ENCODE measurements around the gene SLC49A3. TPM values are rescaled to one million over a fixed set of nuclear protein-coding genes. Genes with fewer than 3 reads are reported as not detected.

Gene SLC49A3
- total and polyA plus RNA-seq, 2 of the 8 experiments (the other 6 are each of a cell fraction or from before 2014, with no cell fraction given), result 5.0 to 8.8 TPM

DNA sequence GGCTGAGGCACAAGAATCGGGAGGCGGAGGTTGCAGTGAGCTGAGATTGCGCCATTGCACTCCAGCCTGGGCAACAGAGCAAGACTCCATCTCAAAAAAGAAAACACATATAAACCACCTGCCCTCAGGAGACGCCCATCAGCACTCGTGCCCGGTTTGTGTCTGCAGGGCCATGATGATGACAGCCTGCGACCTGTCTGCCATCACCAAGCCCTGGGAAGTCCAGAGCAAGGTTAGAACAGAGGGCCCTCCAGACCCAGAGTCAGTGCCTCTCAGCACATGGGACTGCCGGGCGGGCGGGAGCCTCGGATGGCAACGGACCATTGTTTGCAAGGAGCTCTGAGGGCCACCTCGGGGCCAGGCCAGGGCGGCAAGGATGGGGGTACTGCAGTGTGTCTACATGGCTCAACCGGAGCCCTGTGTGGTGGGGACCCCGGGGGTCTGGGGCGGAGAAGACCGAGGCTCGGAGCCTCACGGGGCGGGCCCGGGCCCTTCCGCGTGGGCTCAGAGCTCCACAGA is 24.2 kb downstream of the SLC49A3 start:
- H2AK5ac ChIP-seq (ENCODE audit: low read depth, low read length), result no peak overlapping the region
- no peak for DNase-seq (ENCODE audit: low read depth in 1 of 2, low spot score in 2 of 2)
- peaks cover 0 to 7% of the 10 kb centered on the region in 2 experiments for H4K20me1 ChIP-seq (replicated peaks in 1 of 2; ENCODE audit: control insufficient read depth in 1 of 2, insufficient read depth in 2 of 2, low read length in 2 of 2)
- H3K9me3 ChIP-seq (ENCODE audit: insufficient read depth in 2 of 2, low read depth in 1 of 2, low read length in 1 of 2), result no peaks in the 10 kb centered on the region
- peak overlapping the region; percentile 68; the same call in 1 of the 2 replicates for H4K8ac ChIP-seq (ENCODE audit: extremely low read depth, insufficient read depth, low read length)
- no peak overlapping the region for H2BK5ac ChIP-seq (ENCODE audit: low read depth, low read length)
- no peak overlapping the region for H3K4ac ChIP-seq (replicated peaks; ENCODE audit: insufficient read length, low read depth, low read length)
- WGBS, 2 experiments (ENCODE audit: extremely low coverage in 1 of 2, insufficient coverage in 1 of 2, insufficient read length in 1 of 2, insufficient replicate concordance in 2 of 2, low coverage in 1 of 2, low lambda C conversion rate in 2 of 2, missing lambda C conversion rate in 1 of 2), result 95% methylated on average over 24 of the region's 24 CpGs; no CpG with 5 or more reads in 1 of the 2 experiments
- no peak for FAIRE-seq
- H3K27me3 ChIP-seq (replicated peaks in 1 of 4; ENCODE audit: control insufficient read depth in 3 of 4, extremely low read depth in 1 of 4, insufficient read depth in 3 of 4, low read length in 3 of 4), result no peaks in the 10 kb centered on the region
- no peak overlapping the region for H4K91ac ChIP-seq (replicated peaks; ENCODE audit: insufficient read length, low read length)
- ChIA-PET POLR2A (ENCODE audit: partially characterized antibody) (interaction anchor here (1.1 to 5.0 kb wide), 7 partner anchors 8 to 89 kb away, joined by 3 to 53 read pairs (median 6); partner anchors contain the start of genes ATP5ME, MYL5 and PDE6B), CTCF (ENCODE audit: partially characterized antibody) (interaction anchor here (0.7 to 3.0 kb wide), 7 partner anchors 9 to 62 kb away, joined by 3 to 22 read pairs (median 5); partner anchors contain the start of genes ATP5ME and MYL5)
- no peak overlapping the region for H3K9ac ChIP-seq (replicated peaks in 1 of 4; ENCODE audit: extremely low read depth in 1 of 4, low read depth in 3 of 4, low read length in 3 of 4)
- H3K79me2 ChIP-seq (ENCODE audit: control insufficient read depth in 1 of 2, insufficient read depth in 2 of 2, low read length in 2 of 2), result no peaks in the 10 kb centered on the region
- no peaks in the 10 kb centered on the region; a peak in 1 of 7 replicates for H3K4me1 ChIP-seq (replicated peaks in 1 of 4; ENCODE audit: control insufficient read depth in 3 of 4, insufficient read depth in 4 of 4, low read length in 3 of 4)
- no peak overlapping the region for H3K18ac ChIP-seq (ENCODE audit: extremely low read depth, low read length)
- H3K36me3 ChIP-seq (ENCODE audit: control insufficient read depth in 2 of 4, insufficient read depth in 4 of 4, low read length in 3 of 4), result no peaks in the 10 kb centered on the region; a peak in 1 of 8 replicates
- no peak overlapping the region for H2AFZ ChIP-seq (ENCODE audit: low read length)
- H3K4me3 ChIP-seq (ENCODE audit: extremely low read depth in 1 of 4, insufficient read depth in 2 of 4, low read depth in 3 of 4, low read length in 4 of 4), result peak overlapping the region in 1 of 4 experiments; percentile 87; a peak in 1 of 8 replicates
- H3K23me2 ChIP-seq (ENCODE audit: low read depth, low read length), result peaks cover 7% of the 10 kb centered on the region; the same call in 1 of the 2 replicates
- H3K27ac ChIP-seq (ENCODE audit: low read depth, low read length), result no peak overlapping the region
- H3K14ac ChIP-seq (ENCODE audit: insufficient read length), result no peak overlapping the region
- H2BK12ac ChIP-seq (ENCODE audit: low read depth, low read length), result no peak overlapping the region
- peak overlapping the region in 1 of 2 experiments; percentile 65; a peak in 2 of 4 replicates for H3K4me2 ChIP-seq (ENCODE audit: insufficient read depth in 1 of 2, low read depth in 2 of 2, low read length in 2 of 2)
- no peak overlapping the region for H3K23ac ChIP-seq (ENCODE audit: insufficient read length)
- H2BK15ac ChIP-seq (ENCODE audit: low read length), result no peak overlapping the region
- H4K5ac ChIP-seq (ENCODE audit: insufficient read length, low read depth, low read length), result no peak overlapping the region
- H2BK120ac ChIP-seq (replicated peaks; ENCODE audit: low read depth, low read length), result no peak overlapping the region
- H3K56ac ChIP-seq (replicated peaks; ENCODE audit: insufficient read length, low read depth, low read length), result no peak overlapping the region
- H3K79me1 ChIP-seq (ENCODE audit: low read depth, low read length), result no peaks in the 10 kb centered on the region
- H2BK20ac ChIP-seq (ENCODE audit: low read length), result no peak overlapping the region
- TF ChIP-seq TEAD4 (IDR thresholded peaks at IDR 0.05; ENCODE audit: low read depth, low read length) (no peak), RFX5 (IDR thresholded peaks at IDR 0.05; ENCODE audit: borderline replicate concordance, low read depth, low read length) (no peak), CBX5 (IDR thresholded peaks at IDR 0.05; ENCODE audit: low read depth, low read length) (no peak)

Measured in H1 (cell line).